Psoas muscle (tissue), 8 donors: Measurements from ENCODE around the gene ZNF177. TPM values are rescaled to one million over a fixed set of nuclear protein-coding genes. Genes with fewer than 3 reads are reported as not detected.

Experiments
- ATAC-seq, 4 donors: fragments of 200-7000 bp; cut with Tn5 transposase; one replicate each; pipeline ENCODE4 v1.9.1; 2020; ENCODE audit warnings: moderate library complexity in 3 of 4, mild to moderate bottlenecking in 2 of 4
- DNase-seq, 2 donors: peaks; one replicate each; pipeline ENCODE4 v3.0.0-alpha.2; 2020
- H3K27ac ChIP-seq: fragments of 200-600 bp; one replicate; pipeline ENCODE4 v1.8.0; 2022
- H3K27me3 ChIP-seq, 3 donors: fragments of 200-600 bp in 1 of 3; one replicate each; pipeline versions ENCODE4 v1.6.1 to v1.8.0; 2013 to 2022; ENCODE audit warnings: low read length in 2 of 3, mild to moderate bottlenecking in 2 of 3, moderate library complexity in 1 of 3; ENCODE audit not compliant: insufficient read depth in 3 of 3
- H3K36me3 ChIP-seq, 2 donors: fragments of 200-600 bp in 1 of 2; one replicate each; pipeline versions ENCODE4 v1.6.1 to v1.8.0; 2013 to 2022; ENCODE audit warnings: low read depth in 1 of 2, mild to moderate bottlenecking in 1 of 2, moderate library complexity in 1 of 2; ENCODE audit not compliant: insufficient read depth in 1 of 2
- H3K4me1 ChIP-seq: fragments of 200-600 bp; one replicate; pipeline ENCODE4 v1.8.0; 2022
- H3K4me3 ChIP-seq: fragments of 200-600 bp; one replicate; pipeline ENCODE4 v1.8.0; 2022; ENCODE audit warnings: mild to moderate bottlenecking
- H3K9me3 ChIP-seq: fragments of 200-600 bp; one replicate; pipeline ENCODE4 v1.8.0; 2022
- CTCF ChIP-seq: fragments of 200-600 bp; IDR thresholded peaks from one replicate; pipeline ENCODE4 v1.8.0; 2022; ENCODE audit warnings: antibody characterized with exemption
- WGBS, 3 donors: extraction: QIAGEN DNeasy Blood & Tissue Kit; methylation state at CpG; one replicate each; pipeline versions ENCODE4 v1.1.6 to v1.1.7; 2013; 5-methylcytosine and 5-hydroxymethylcytosine counted together
- intact Hi-C, 2 donors: fragments of 100-400 bp; cut with DNase I; formaldehyde crosslinking; loops; one replicate each; pipeline versions ENCODE4 v1.11.0 to v1.14.2; 2022
- polyA plus RNA-seq, 3 donors: library from polyadenylated mRNA; stranded (reverse); fragments of 200-250 nt; gene quantifications; one replicate each; pipeline ENCODE4 v1.2.3, GENCODE V29; 2013
- total RNA-seq, 4 donors: library from RNA; stranded (reverse); fragmentation: NEBNext Ultra II Directional in 2 of 4; extraction: Animal tissue kit (Norgen Biotek cat#: 25700) in 2 of 4; gene quantifications; one replicate each; pipeline versions ENCODE4 v1.2.1 to v1.2.4, GENCODE V29; 2021 to 2023
- donor health status: healthy with polysubstance abuse.
- donor health status: DM: no; HTN: no; CAD: no; lungs with moderate emphysema.
- donor health status: Bipolar disorder and iron deficiency.
- donor health status: healthy.
- donor health status: DM: yes; HTN: yes; CAD: no.
- donor health status: DM: no; HTN: no; CAD: no.
- donor health status: DM: no; HTN: no; CAD: no.
- donor health status: DM: yes; HTN: yes; CAD: no.

Gene ZNF177
- total and polyA plus RNA-seq, 7 donors = 0.17 to 1.7 (median 0.31) TPM; not detected in 1

- intact Hi-C loops = no loop called here
Measured at GRCh38 chr19:9345005-9345404, 17.8 kb upstream of the ZNF177 start.

GRCh38 chr19:9348253-9348652 is 14.6 kb upstream of the ZNF177 start:
- Histone ChIP-seq H3K36me3 (peaks cover 2 to 6% of the 10 kb centered on the region in 2 donors), H3K27ac (no peak overlapping the region), H3K4me1 (no peaks in the 10 kb centered on the region), H3K4me3 (no peak overlapping the region), H3K9me3 (peaks cover 95% of the 10 kb centered on the region), H3K27me3 (no peaks in the 10 kb centered on the region)
- TF ChIP-seq CTCF = no peak
- WGBS, 3 donors = 97 to 99% (median 99%) methylated on average over 3 of the region's 3 CpGs
- ATAC-seq (no peak), DNase-seq (no peak)
- intact Hi-C loops = no loop called here

More at GRCh38 chr19:9345005-9345404, 17.8 kb upstream of the ZNF177 start:
- no peak for TF ChIP-seq CTCF
- Histone ChIP-seq H3K27ac (no peak overlapping the region), H3K9me3 (peaks cover 94% of the 10 kb centered on the region), H3K4me1 (no peaks in the 10 kb centered on the region), H3K27me3 (no peaks in the 10 kb centered on the region), H3K36me3 (peaks cover 22 to 28% of the 10 kb centered on the region in 2 donors), H3K4me3 (no peak overlapping the region)
- ATAC-seq (no peak), DNase-seq (no peak)
- 93 to 98% (median 95%) methylated on average over 2 of the region's 2 CpGs for WGBS, 3 donors

GRCh38 chr19:9348671-9349070 is 14.1 kb upstream of the ZNF177 start:
- Histone ChIP-seq H3K27me3 (no peaks in the 10 kb centered on the region), H3K36me3 (peaks cover 0 to 1% of the 10 kb centered on the region in 2 donors), H3K4me1 (no peaks in the 10 kb centered on the region), H3K27ac (no peak overlapping the region), H3K4me3 (no peak overlapping the region), H3K9me3 (peaks cover 93% of the 10 kb centered on the region)
- WGBS, 3 donors = 97 to 98% (median 97%) methylated on average over 22 of the region's 22 CpGs
- ATAC-seq (no peak), DNase-seq (no peak)
- intact Hi-C loops = no loop called here
- TF ChIP-seq CTCF = no peak

GRCh38 chr19:9352505-9352904 is 10.3 kb upstream of the ZNF177 start:
- no peaks in the 10 kb centered on the region for H3K27me3 ChIP-seq
- TF ChIP-seq CTCF = no peak
- no peak overlapping the region for H3K27ac ChIP-seq
- 98 to 100% (median 98%) methylated on average over 2 of the region's 2 CpGs for WGBS, 3 donors
- H3K4me1 ChIP-seq = no peaks in the 10 kb centered on the region
- DNase-seq = no peak
- intact Hi-C loops = no loop called here
- no peak overlapping the region for H3K4me3 ChIP-seq
- no peak for ATAC-seq
- H3K9me3 ChIP-seq = peaks cover 74% of the 10 kb centered on the region
- no peaks in the 10 kb centered on the region for H3K36me3 ChIP-seq

- Histone ChIP-seq H3K4me1 (no peaks in the 10 kb centered on the region), H3K4me3 (no peak overlapping the region), H3K27ac (no peak overlapping the region), H3K36me3 (no peaks in the 10 kb centered on the region), H3K9me3 (peaks cover 75% of the 10 kb centered on the region), H3K27me3 (no peaks in the 10 kb centered on the region)
- TF ChIP-seq CTCF = no peak
- no peak for ATAC-seq
- intact Hi-C loops = no loop called here
- no peak for DNase-seq
Measured at GRCh38 chr19:9353011-9353410, 9.8 kb upstream of the ZNF177 start.
